ENCODE data around the gene MINK1. TPM values are rescaled to one million over a fixed set of nuclear protein-coding genes. Genes with fewer than 3 reads are reported as not detected.

MINK1 gene
- total and polyA plus RNA-seq, 10 of the 15 experiments (the other 5 are each of a cell fraction or from before 2014, with no cell fraction given) = 0.08 to 55.6 (median 15.0) TPM

- TF ChIP-seq ZNF687 (IDR thresholded peaks at IDR 0.05) (no peak), POLR2AphosphoS2 (IDR thresholded peaks at IDR 0.05; ENCODE audit: low read depth, low read length) (no peak), ASH2L (IDR thresholded peaks at IDR 0.05; ENCODE audit: borderline replicate concordance, low read depth) (no peak), MXI1 (IDR thresholded peaks at IDR 0.05; ENCODE audit: low read depth, low read length) (peak; percentile 54; the same call in 1 of the 2 replicates), EED (IDR thresholded peaks at IDR 0.05; ENCODE audit: low read depth) (peak; percentile 28), PKNOX1 (IDR thresholded peaks at IDR 0.05) (no peak), ATF7 (IDR thresholded peaks at IDR 0.05; ENCODE audit: low read depth) (no peak), ELK1 (IDR thresholded peaks at IDR 0.05; ENCODE audit: low read depth, low read length) (0 out of 2 replicates have a peak, but pooled peaks have one; percentile 23), HDAC2 (IDR thresholded peaks at IDR 0.05) (no peak), E2F4 (IDR thresholded peaks at IDR 0.05; ENCODE audit: low read depth, low read length) (no peak), SUPT20H (IDR thresholded peaks at IDR 0.05; ENCODE audit: borderline replicate concordance, control insufficient read depth, low read depth, low read length) (no peak), CREB1 (IDR thresholded peaks at IDR 0.05; ENCODE audit: low read depth) (no peak), ZNF217 (IDR thresholded peaks at IDR 0.05) (no peak), YY1 (IDR thresholded peaks at IDR 0.05; ENCODE audit: low read depth, low read length) (no peak), USF2 (IDR thresholded peaks at IDR 0.05; ENCODE audit: borderline replicate concordance, low read depth, low read length) (no peak), USF1 (IDR thresholded peaks at IDR 0.05; ENCODE audit: borderline replicate concordance, extremely low read length, insufficient read depth, low read depth, low read length) (no peak), EP300 (IDR thresholded peaks at IDR 0.05; ENCODE audit: borderline replicate concordance in 1 of 2, control insufficient read depth in 1 of 2, low read depth in 2 of 2, low read length in 2 of 2) (no peak), HDGF (IDR thresholded peaks at IDR 0.05) (peak; percentile 92)
These were observed 971 bp downstream of the MINK1 start (continued) for GRCh38 chr17:4833941-4834680.
